HG03025 (cell line): Measurements from ENCODE around the gene NME4.
"Not testable (repeated sequence)": the region's sequence is repeated elsewhere in the genome, so short reads cannot be mapped to it uniquely, and the experiment has no call there.

Experiments
- ATAC-seq: cut with Tn5 transposase; IDR thresholded peaks from one replicate; pipeline ENCODE4 v1.9.1; 2021; ENCODE audit warnings: mild to moderate bottlenecking, moderate library complexity; ENCODE audit not compliant: unreplicated experiment, low FRiP score

Gene NME4

DNA sequence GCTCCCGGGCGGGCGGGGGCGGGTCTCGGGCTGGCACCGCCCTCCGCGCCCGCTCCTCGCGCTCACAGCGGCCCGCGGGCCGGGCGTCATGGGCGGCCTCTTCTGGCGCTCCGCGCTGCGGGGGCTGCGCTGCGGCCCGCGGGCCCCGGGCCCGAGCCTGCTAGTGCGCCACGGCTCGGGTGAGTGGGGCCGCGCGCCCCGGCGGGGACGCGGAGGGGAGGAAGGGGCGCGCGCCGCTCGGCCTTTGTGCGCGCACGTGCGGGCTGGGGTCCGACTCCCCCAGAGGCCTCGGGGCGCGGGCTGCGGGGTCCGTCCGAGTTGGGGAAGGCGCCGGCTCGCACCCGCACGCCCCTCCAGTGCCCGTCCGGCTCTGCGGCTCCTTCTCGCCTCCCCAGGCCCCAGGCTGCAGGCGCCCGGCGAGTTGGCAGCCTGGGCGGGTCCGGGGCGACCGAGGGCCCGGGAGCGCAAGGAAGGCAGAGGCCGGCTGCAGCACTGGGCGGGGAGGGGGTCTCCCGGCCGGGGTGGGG, at the start of gene NME4:
NME4 (plus strand) TSS at position 65 of the 527 bp plus-strand sequence; CDS start at position 89, 24 bp downstream.
- no peak for ATAC-seq

DNA sequence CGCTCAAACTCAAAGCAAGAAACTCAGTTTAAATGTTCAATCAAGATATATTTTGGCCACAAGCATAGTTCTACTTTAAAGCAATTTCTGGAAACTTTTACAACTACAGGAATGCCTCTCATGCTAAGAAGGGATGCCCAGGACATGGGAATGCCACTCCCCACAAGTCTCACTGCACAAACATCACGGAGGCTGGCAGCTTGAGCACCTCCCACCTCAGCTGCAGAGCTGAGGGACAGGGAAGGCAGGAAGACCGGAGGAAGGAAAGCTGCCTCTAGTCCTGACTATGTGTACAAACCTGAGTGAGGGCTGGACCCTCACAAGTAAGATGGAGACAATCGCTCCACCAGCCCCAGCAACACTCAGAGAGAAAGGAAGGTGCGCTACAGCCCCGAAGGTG, 49.8 kb upstream of the NME4 start:
- ATAC-seq = no peak

DNA sequence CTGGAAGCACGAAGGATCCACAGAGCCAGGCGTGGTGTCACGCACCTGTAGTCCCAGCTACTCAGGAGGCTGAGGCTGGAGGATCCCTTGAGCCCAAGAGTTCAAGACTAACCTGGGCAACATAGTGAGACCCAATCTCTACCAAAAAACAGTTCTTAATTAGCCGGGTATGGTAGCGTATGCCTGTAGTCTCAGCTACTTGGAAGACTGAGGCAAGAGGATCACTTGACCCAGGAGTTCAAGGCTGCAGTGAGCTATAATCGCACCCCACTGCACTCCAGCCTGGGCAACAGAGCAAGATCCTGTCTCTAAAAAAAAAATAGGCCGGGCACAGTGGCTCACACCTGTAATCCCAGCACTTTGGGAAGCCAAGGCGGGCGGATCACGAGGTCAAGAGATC, 48.5 kb upstream of the NME4 start:
- not testable (repeated sequence) for ATAC-seq

DNA sequence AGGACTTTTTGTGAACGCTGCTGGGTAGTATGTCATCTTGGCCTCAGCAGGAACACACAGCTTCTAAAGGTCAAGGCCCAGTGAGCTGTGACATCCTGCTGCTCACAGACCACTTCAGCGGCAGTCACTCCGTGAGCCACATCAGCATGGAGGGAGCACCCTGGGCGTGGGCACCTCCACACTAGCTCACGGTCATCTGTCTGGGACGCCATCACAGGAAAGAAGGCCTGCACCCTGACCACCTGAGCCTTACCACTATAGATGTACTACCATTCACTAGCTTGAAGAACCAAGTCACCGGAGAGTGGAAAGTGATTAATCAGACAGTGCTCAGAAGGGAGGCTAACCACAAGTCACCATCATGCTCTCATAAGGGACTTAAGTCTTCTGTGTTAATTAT, 47.8 kb upstream of the NME4 start:
- ATAC-seq = no peak

DNA sequence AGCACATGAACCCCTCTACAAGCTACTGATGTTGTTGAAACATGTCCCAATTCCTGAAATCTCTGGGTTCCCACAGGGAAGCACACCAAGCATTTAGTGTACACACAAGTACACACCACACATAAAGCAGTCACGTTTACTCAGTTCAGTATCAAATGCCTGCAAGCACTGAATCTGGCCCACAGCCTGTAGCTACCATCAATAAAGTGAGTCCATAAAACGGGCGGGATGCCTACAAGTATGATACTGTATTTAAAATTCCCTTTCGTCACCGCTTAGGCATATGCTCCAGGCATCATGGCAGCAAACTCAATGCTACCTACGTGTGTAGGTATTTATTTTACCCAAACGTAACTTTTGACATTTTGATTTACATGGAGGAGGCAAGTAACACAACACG, 46.8 kb upstream of the NME4 start:
- no peak for ATAC-seq

- peak; percentile 16 for ATAC-seq
Measured at GRCh38 chr16:351804-352520, 45.0 kb upstream of the NME4 start.

DNA sequence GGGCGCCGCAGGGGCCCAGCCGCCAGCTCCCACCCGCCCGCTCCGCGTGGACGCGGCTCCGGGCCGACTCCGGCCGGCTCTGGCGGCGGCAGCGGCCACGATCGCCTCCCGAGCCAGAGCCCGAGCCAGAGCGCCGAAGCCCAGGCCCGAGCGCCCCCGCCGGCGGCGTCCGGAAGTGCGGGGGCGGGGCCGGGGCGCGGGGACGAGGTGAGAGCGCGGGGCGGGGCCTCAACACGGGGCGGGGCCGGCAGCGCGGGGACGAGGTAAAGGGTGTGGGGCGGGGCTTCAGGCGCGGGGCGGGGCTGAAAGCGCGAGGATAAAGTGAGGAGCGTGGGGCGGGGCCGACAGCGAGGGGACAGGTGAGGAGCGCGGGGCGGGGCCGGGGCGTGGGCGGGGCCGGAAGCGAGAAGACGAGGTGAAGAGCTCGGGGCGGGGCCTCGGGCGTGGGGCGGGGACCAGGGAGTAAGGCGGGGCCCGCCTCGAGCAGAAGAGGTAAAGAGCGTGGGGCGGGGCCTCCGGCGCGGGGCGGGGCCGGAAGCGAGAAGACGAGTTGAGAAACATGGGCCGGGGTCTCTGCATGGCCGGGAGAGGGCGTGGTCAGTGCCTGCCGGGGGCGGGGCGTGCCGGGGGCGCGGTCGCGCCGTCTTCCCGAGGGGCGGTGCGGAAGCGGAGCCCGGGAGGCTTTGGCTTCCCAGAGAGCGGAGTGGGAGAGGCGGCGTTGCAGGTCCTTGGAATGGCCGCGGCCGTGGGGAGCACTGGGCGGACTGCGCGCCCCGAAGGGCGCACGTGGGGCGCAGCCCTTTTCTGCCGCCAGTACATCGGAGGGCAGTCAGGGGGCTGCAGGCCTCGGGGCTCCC, 44.2 kb upstream of the NME4 start, which contains the start of gene AXIN1:
AXIN1 (minus strand) TSS at position 177 of the 857 bp plus-strand sequence. CDS start 5,698 bp downstream, outside the sequence.
- ATAC-seq = peak; percentile 46

- no peak for ATAC-seq
Measured at GRCh38 chr16:353404-354290, 43.4 kb upstream of the NME4 start.

DNA sequence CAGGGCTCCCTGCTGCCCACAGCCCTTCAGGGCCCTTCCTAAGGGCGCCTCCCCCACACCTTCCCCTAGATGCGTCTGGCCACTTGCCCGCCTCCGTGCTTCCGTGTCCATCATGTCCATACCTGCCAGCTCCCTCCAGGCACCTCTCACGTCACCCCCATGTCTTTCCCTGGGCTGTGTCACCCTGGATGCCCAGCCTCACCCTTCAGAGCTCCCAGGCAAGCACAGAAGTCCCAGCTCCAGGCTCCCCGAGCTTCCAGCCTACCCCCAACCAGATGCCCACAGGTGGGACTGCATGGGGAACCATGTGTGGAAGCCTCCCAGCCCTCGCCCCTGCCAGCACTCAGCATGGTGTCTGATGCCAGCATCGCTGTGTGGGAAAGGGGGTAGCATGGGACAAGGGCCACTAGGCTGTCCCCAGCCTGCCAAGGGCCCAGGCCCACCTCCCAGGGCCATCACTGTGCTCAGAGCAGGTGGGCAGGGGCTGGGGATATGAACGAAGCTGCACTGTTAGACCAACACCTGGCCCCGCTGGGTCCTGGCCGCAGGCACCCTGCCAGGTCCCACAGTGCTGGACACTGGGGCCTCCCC, 42.6 kb upstream of the NME4 start:
- no peak for ATAC-seq

DNA sequence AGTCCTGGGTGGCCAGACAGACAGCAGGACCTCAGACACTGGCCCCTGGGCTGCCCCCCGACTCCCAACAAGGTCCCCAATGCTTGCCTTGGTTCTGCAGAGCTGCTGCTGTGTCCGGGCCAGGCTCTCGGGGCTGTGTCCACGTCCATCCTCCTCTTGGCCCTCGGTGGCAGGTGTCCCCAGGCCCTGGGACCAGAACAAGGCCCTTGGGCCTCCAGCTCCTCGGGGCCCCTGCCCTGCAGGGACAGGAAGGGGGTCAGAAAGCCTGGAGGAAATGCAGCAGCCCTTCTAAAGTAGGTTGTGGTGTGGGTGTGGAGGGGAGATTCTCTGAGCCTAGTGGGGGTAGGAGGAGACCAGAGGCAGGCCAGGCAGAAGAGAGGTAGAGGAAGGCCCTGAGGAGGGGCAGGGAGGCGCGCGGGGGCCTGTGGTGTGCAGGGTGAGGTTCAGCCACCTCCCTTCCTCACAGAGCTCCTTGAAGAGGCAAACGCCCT, 42.0 kb upstream of the NME4 start:
- no peak for ATAC-seq

DNA sequence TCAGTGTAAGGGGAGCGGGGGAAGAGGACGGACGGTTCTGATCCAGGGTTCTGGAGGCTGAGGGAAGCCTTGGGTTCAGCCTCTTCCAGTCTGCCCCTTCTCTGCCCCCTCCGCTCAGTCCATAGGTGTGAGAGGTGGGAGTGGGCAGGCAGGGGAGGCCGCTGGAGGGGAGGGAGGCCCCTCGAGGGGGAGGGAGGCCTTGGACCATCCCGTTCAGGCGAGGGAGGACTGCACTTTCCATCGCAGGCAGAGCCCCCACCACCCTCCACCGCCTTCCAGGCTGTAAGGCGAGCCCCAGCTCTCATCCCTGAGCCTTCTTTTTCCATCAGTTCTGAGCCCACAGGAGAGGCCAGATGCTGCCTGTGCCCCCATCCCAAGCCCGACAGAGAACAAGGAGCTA, 40.3 kb upstream of the NME4 start:
- ATAC-seq = no peak

DNA sequence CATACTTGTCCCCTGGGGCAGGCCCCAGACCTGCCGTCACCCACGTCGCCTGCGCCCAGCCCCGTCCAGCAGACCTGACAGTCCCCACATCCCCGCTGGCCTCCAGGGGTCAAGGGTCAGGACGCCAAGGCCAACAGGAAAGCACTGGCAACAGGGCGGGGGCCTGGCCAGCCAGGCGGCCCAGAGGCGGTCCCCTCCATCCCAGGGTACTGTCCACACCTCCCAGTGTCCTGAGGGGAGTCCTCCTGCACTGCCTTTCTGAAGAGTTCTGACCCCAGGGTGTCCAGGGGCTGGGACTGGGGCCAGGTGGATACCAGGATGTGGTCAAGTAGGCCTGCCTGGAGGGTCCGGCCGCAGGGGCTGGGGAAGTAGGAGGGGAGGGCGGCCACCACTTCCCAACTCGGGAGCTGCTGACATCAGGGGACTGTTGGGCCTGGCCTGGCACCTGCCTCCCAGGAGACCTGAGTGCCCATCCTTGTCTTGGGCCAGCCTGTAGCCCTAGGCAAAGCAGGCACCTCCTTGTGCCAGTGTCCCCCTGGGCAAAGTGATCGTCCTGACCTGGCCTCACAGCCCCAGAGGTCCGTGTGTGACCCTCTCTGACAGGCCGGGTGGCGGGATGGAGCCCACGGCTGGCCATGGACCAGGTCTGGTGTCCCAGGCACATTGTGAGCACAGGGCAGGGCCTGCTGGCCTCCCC, 37.8 kb upstream of the NME4 start:
- no peak for ATAC-seq

DNA sequence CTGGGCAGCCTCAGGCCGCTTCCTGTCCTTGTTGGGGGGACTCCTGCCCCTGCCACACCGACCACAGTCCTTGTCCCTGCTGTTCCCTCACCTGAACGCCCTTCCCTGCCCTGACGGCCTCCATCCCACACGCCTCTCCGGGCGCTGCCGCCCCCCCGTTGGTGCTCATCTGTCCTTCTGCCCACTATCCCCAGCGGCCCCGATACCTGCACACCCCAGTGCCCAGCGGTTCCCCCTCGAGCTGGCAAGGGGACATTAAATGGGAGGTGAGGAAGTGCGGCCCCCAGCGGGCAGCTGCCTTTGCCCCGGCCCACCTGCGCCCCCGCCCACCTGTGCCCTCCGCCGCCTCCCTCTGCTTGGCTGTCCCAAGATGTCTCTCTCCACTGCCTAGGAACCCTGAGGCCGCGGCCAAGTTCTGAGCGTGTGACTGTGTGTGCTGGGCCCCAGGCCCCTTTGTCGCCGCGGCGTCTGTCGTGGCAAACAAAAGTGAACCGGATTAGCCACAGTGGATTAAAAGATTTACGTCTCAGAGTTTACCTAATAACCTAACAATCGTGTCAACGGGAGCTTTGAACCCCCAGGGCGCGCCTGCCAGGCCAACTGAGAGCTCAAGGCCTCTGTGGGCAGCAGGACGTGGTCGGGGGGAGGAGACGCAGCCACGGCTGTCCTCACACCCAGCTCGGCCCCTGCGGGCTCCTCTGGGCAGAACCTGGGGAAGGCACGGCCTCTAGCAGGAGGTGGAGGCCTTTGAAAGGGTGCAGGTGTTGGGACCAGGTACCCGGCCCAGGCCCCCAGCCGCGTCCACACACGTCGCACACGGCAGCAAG, 36.9 kb upstream of the NME4 start:
- no peak for ATAC-seq

GRCh38 chr16:360698-361336, 36.2 kb upstream of the NME4 start:
- ATAC-seq = no peak

DNA sequence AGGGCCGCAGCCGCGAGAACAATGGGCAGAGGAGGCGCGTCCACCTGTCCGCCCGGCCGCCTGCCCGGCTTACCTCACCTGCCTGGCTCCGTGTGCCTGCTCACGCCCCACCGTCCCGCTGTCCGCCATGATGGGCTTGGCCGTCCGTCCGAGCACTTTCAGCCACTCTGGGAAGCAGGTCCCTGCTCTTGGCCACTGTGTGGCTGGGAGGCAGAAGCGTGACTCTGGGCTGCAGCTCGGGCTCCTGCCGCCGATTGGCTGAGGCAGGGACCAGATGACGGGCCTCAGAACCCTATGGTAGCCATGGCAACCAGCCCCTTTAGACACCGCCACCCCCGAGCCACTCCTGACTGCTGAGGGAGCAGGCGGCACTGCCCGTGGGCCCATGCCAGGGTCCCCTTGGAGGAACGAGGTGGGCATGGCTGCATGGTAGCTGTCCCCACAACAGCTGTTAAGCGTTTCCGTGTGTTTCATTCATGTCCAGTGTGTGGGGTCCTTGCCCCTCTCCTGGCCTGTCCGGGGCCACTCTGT, 35.6 kb upstream of the NME4 start:
- ATAC-seq = no peak

DNA sequence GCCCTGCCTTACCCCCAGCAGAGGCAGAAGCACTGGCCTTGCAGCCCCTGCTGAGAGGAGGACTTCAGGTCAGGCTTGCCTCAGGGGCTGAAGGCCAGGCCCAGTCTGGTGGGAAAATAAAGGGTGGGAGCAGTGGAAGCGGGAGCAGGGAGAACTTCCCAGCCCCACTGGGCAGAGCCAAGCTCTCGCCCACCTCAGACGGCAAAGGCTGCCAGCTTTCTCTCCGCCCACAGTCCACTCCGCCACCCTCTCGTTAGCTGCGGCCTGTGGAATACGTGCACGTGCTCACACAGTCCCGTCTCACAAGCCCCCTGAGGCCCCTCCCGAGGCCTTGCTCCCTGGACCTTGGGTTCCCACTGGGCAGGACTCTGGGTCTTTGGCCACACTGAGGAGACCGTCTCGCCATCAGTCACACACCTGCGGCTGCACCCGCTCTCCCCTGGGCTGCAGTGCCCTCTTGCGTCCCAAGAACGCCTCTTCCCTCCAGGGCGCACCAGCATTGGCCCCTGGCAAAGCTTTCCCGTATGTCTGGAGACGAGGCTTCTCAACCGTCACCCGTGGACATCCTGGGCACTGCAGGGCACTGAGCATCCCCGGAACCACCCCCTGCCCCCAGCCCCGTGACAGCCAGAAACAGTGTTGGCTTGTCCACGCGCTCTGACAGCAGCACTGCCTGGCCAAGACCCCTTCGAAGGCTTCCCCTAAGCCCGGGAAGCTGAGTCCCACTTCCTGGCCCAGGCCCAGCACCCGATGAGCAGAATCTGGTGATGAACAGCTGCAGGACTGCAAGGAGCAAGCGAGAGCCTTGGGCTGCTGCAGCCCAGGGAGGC, 34.9 kb upstream of the NME4 start:
- ATAC-seq = no peak

DNA sequence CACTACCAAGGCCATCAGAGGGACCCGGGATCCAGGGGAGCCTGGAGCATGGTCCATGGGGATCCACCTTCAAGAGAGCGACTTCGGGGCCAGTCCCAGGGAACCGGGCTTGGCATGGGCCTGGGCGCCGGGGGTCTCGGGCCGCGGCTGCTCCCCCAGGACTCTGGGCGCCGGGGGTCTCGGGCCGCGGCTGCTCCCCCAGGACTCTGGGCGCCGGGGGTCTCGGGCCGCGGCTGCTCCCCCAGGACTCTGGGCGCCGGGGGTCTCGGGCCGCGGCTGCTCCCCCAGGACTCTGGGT, 34.3 kb upstream of the NME4 start:
- ATAC-seq = not testable (repeated sequence)
